ENCODE data around the gene PLD3. TPM values are rescaled to one million over a fixed set of nuclear protein-coding genes. Genes with fewer than 3 reads are reported as not detected.

PLD3 gene
- total RNA-seq, 4 donors from 2014 or later: 237 to 302 (median 266) TPM

DNA sequence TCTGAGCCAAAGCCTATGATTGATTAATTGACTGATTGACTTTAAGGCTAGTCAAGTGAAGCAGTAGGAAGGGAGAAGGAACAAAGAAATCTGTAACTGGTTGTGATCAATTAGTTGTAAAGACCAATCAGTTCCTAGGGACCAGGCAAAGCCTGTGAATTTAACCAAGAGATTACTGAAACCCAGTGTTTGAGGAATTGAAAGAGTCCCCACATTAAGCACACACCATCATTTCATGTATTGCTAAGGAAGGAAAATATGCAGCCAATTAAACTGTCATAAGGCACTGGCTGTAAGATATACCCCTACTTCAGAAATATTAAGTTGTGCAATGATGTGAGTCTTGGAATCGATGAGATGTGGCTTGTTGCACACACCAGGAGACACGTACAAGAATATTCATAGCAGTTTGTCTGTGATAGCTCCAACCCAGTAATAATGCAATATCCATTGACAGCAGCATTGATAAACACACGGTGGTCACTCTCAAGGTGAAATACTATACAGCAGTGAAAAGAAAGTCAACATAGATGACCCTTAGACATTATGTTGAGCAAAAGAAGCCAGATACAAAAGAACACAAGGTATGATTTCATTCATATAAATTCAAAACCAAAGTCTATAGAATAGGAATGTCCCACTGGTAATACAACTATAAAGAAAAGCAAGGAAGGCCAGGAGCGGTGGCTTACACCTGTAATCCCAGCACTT lies 9.3 kb upstream of the PLD3 start:
- no peak for ATAC-seq
- H3K27ac ChIP-seq: no peak overlapping the region
- H3K27me3 ChIP-seq: no peaks in the 10 kb centered on the region
- no peak overlapping the region for H3K4me3 ChIP-seq
- no peaks in the 10 kb centered on the region for H3K9me3 ChIP-seq
- WGBS, 2 donors (ENCODE audit: low coverage in 1 of 2): 76 to 96% methylated on average over 3 to 4 of the region's 4 CpGs
- TF ChIP-seq EP300 (IDR thresholded peaks at IDR 0.05) (no peak), POLR2AphosphoS5 (IDR thresholded peaks at IDR 0.05) (no peak), POLR2A (IDR thresholded peaks at IDR 0.05) (no peak)
- TF ChIP-seq, protein P1, sequence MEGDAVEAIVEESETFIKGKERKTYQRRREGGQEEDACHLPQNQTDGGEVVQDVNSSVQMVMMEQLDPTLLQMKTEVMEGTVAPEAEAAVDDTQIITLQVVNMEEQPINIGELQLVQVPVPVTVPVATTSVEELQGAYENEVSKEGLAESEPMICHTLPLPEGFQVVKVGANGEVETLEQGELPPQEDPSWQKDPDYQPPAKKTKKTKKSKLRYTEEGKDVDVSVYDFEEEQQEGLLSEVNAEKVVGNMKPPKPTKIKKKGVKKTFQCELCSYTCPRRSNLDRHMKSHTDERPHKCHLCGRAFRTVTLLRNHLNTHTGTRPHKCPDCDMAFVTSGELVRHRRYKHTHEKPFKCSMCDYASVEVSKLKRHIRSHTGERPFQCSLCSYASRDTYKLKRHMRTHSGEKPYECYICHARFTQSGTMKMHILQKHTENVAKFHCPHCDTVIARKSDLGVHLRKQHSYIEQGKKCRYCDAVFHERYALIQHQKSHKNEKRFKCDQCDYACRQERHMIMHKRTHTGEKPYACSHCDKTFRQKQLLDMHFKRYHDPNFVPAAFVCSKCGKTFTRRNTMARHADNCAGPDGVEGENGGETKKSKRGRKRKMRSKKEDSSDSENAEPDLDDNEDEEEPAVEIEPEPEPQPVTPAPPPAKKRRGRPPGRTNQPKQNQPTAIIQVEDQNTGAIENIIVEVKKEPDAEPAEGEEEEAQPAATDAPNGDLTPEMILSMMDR (IDR thresholded peaks at IDR 0.05): no peak
- H3K4me1 ChIP-seq: peaks cover 0 to 27% (median 4%) of the 10 kb centered on the region in 3 donors
- peaks cover 0 to 54% of the 10 kb centered on the region in 2 donors for H3K36me3 ChIP-seq

DNA sequence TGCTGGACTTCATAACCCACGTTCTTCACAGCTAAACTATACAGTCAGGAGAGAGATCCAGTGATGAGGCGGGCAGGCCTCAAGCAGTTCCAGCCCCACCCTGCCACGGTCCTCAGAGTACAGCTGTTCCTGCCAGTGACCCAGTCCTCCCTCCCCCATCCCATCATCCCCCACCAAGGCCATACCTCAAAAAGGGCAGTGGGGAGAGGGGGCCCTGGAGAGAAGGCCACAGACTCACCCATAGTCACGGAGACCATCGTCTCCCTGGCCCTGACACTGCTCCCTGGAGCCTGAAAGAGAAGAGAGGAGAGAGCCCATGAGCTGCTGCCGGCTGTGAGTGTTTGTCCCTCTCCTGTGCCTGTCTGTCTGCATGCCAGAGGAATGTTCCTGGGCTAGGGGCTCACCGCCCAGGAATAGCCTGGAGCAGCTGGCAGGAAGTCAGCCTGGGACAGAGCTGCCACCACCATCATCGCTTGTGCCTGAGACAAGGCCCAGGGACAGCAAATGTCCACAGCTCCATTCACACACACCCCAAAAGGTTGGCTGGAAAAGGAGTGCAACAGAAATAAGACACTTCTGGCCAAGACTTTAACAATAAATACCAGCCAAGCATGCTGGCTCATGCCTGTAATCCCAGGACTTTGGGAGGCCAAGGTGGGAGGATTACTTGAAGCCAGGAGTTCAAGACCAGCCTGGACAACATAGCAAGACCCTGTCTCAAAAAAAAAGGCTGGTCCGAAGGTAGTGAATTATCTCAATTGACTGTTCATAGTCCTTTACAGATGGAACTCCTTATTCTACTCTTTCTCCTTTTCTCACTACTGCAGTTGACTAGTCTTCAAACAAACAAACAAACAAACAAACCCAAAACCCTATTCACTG lies 6.7 kb upstream of the PLD3 start:
- peaks cover 0 to 33% (median 5%) of the 10 kb centered on the region in 3 donors for H3K4me1 ChIP-seq
- H3K36me3 ChIP-seq: peaks cover 0 to 31% of the 10 kb centered on the region in 2 donors
- peak; percentile 76 for ATAC-seq
- no peaks in the 10 kb centered on the region for H3K9me3 ChIP-seq
- no peak overlapping the region for H3K4me3 ChIP-seq
- H3K27ac ChIP-seq: peak overlapping the region; percentile 58 to 76 (median 74)
- 50 to 66% methylated on average over 2 to 3 of the region's 9 CpGs for WGBS, 2 donors (ENCODE audit: low coverage in 1 of 2)
- no peaks in the 10 kb centered on the region for H3K27me3 ChIP-seq
- TF ChIP-seq POLR2A (IDR thresholded peaks at IDR 0.05) (no peak), POLR2AphosphoS5 (IDR thresholded peaks at IDR 0.05) (no peak), EP300 (IDR thresholded peaks at IDR 0.05) (no peak)
- TF ChIP-seq, protein P1 (IDR thresholded peaks at IDR 0.05): no peak

DNA sequence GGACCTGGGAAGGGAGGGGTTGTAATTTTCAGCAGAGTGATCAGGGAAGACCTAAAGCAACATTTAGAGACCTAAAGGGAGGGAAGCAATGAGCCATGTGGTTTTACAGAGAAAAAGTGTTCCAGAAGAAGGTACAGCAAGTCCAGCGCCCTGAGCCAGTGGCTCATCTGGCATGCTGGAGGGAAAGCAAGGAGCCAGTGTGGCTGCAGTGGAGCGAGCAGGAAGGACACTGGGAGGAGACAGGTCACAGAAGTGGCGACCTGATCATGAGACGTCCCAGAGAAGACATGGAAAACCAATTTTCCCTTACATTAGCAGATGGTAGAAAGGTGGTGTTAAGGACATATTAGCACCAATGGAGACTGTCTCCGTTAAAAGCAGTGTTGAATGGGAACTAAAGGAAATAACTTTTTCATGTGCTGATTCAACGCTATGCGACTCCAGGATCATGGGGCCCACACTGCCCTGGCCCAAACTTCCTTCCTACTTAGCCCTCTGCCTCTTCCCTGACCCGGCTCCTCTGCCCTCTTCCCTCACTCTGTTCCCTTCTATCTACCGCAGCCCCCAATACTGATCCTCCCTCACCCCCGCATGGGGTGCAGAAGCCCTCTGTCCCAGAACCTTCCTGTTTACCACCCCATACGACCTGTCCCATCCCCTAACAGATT lies 5.7 kb upstream of the PLD3 start:
- WGBS, 2 donors (ENCODE audit: low coverage in 1 of 2): 78 to 83% methylated on average over 8 to 9 of the region's 11 CpGs
- H3K9me3 ChIP-seq: no peaks in the 10 kb centered on the region
- no peak for TF ChIP-seq EP300 (IDR thresholded peaks at IDR 0.05)
- TF ChIP-seq, protein P1 (IDR thresholded peaks at IDR 0.05): no peak
- TF ChIP-seq POLR2AphosphoS5 (IDR thresholded peaks at IDR 0.05): no peak
- peaks cover 0 to 42% (median 13%) of the 10 kb centered on the region in 3 donors for H3K4me1 ChIP-seq
- no peaks in the 10 kb centered on the region for H3K27me3 ChIP-seq
- H3K27ac ChIP-seq: peak overlapping the region; percentile 15 to 76 (median 74)
- H3K36me3 ChIP-seq: peaks cover 0 to 31% of the 10 kb centered on the region in 2 donors
- ATAC-seq: no peak
- H3K4me3 ChIP-seq: no peak overlapping the region

DNA sequence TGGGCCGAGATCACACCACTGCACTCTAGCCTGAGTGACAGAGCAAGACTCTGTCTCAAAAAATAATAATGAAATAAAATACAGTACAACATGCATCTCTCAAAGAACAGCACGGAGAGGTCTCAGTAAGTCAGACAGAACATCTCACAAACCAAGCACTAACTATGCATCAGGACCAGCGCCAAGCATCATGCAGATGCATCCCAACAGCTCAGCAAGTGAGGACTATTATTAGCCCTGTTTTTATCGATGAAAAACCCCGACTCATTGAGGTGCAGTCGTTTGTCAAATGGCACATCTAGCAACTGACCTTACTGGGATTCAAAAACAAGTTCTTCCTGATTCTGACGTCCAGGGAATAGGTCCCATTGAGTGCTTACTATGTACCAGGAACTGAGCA lies 4.1 kb upstream of the PLD3 start:
- Histone ChIP-seq H3K9me3 (no peaks in the 10 kb centered on the region), H3K4me3 (no peak overlapping the region), H3K27me3 (no peaks in the 10 kb centered on the region), H3K27ac (no peak overlapping the region), H3K36me3 (peaks cover 0 to 19% of the 10 kb centered on the region in 2 donors), H3K4me1 (peaks cover 0 to 48% (median 13%) of the 10 kb centered on the region in 3 donors)
- 74% methylated on average over 5 of the region's 7 CpGs; no CpG with 5 or more reads in 1 of the 2 donors for WGBS, 2 donors (ENCODE audit: low coverage in 1 of 2)
- TF ChIP-seq POLR2AphosphoS5 (IDR thresholded peaks at IDR 0.05): no peak
- TF ChIP-seq, protein P1 (IDR thresholded peaks at IDR 0.05): no peak
- TF ChIP-seq EP300 (IDR thresholded peaks at IDR 0.05): no peak
- TF ChIP-seq POLR2A (IDR thresholded peaks at IDR 0.05): no peak
- ATAC-seq: no peak
